Astrocyte of the cerebellum (primary cell): ENCODE measurements around the gene ARHGAP18.

Experiments
- DNase-seq: peaks from one replicate; pipeline ENCODE4 v3.0.0-alpha.2; 2011; ENCODE audit warnings: low read depth
- H3K4me3 ChIP-seq: 2 replicates; pipeline ENCODE4 v1.5.1; 2011; ENCODE audit warnings: mild to moderate bottlenecking, low read depth, low read length, moderate library complexity
- in situ Hi-C: cut with HindIII; loops from 2 replicates; pipeline ENCODE4 v1.10.0; 2017; ENCODE audit warnings: low sequenced_read_pairs
- TF ChIP-seq, protein P1 (sequence below): IDR thresholded peaks from 2 replicates; pipeline ENCODE4 v1.5.1; 2012; ENCODE audit warnings: low read length, low read depth, moderate library complexity, mild to moderate bottlenecking; ENCODE audit errors: missing control alignments

The ARHGAP18 gene

GRCh38 chr6:129644567-129645015 is 65.4 kb downstream of the ARHGAP18 start:
- DNase-seq = peak; percentile 59
- TF ChIP-seq, protein P1, sequence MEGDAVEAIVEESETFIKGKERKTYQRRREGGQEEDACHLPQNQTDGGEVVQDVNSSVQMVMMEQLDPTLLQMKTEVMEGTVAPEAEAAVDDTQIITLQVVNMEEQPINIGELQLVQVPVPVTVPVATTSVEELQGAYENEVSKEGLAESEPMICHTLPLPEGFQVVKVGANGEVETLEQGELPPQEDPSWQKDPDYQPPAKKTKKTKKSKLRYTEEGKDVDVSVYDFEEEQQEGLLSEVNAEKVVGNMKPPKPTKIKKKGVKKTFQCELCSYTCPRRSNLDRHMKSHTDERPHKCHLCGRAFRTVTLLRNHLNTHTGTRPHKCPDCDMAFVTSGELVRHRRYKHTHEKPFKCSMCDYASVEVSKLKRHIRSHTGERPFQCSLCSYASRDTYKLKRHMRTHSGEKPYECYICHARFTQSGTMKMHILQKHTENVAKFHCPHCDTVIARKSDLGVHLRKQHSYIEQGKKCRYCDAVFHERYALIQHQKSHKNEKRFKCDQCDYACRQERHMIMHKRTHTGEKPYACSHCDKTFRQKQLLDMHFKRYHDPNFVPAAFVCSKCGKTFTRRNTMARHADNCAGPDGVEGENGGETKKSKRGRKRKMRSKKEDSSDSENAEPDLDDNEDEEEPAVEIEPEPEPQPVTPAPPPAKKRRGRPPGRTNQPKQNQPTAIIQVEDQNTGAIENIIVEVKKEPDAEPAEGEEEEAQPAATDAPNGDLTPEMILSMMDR = no peak
- in situ Hi-C loops = no loop called here
- H3K4me3 ChIP-seq = no peak overlapping the region

DNA sequence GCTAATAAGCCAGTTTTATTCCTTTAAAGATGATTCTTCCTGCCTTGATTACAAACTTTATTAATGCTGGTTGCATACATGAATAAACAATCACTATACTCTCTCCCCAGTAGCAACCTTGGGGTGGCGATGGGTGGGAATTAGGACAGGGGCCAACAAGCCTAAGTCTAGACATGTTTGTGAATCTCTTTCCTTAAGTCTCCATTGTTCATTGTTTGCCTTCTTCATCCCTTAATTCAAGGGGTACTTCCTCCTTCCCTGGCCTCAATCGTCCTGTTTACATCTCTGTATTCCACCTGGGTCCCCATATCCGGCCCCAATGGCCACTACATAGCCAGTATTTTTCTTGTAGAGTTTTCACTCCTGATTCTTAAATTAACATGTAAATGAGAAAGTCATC is 66.0 kb downstream of the ARHGAP18 start:
- no peak overlapping the region for H3K4me3 ChIP-seq
- TF ChIP-seq, protein P1 = no peak
- in situ Hi-C loops = no loop called here
- DNase-seq = no peak

- TF ChIP-seq, protein P1 = no peak
- H3K4me3 ChIP-seq = no peak overlapping the region
- no peak for DNase-seq
- in situ Hi-C loops = no loop called here
Observed at GRCh38 chr6:129643176-129643575, 66.8 kb downstream of the ARHGAP18 start.

DNA sequence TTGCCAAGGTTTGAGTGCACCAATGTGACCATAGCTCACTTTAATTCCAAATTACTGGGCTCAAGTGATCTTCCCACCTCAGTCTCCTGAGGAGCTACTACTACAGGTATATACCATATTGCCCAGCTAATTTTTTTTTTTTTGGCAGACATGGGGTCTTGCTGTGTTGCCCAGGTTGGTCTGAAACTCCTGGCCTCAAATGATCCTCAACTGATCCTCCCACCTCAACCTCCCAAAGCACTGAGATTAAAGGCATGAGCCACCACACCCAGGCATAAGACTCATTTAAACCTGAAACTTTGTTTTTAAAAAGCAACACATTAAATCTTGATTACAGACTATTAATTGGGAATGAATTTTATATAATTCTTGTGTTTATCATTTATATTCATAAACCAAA is 67.7 kb downstream of the ARHGAP18 start:
- TF ChIP-seq, protein P1 = no peak
- DNase-seq = no peak
- H3K4me3 ChIP-seq = no peak overlapping the region
- in situ Hi-C loops = no loop called here

DNA sequence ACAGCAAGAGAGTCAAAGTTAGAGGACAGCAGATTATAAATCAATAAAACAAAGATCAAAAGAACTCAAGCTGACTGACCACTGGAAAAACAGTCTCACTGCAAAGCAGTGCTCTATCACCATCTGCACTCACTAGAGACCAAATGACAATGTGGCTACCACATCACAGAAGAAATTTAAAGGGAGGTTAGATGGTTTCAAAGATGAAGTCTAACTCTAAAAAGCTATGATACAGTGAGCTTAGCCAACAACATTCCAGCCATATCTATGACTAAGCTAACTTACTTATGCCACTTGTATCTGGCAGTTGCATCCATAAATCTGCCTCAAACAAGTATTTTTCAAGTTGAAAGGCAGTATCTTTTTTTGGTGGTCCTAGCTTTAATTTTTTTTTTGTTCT is 68.6 kb downstream of the ARHGAP18 start:
- H3K4me3 ChIP-seq = no peak overlapping the region
- DNase-seq = no peak
- TF ChIP-seq, protein P1 = no peak
- in situ Hi-C loops = no loop called here

DNA sequence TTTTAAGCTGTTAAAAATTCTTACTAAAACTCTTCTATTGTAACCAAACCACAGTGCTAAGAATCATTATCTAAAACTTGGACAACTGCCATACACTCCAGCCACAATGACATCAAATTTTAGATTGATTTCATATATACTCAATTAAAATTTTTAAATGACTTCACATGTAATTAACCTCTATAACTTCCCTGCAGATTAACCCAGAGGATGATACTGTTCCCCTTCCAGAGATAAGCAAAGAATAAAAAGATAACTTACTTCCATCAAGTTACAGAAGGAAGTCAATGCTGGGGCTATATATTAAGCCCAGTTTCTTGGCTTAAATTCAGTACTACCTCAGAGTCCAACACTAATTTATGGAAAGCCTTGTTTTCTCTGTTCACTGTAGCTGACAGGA is 71.3 kb downstream of the ARHGAP18 start:
- no peak for DNase-seq
- H3K4me3 ChIP-seq = no peak overlapping the region
- TF ChIP-seq, protein P1 = no peak
- in situ Hi-C loops = no loop called here
